ENCODE results near the gene TRERF1. TPM values are rescaled to one million over a fixed set of nuclear protein-coding genes. Genes with fewer than 3 reads are reported as not detected.

TRERF1 gene
- polyA plus RNA-seq, 1 of the 3 experiments (the other 2 are of a cell fraction) = 3.6 TPM

- H3K9ac ChIP-seq = no peak overlapping the region
- no peaks in the 10 kb centered on the region for H3K9me2 ChIP-seq
- no peak overlapping the region for H3K4me3 ChIP-seq (ENCODE audit: low read depth in 2 of 2, low read length in 1 of 2)
- peaks cover 0 to 8% of the 10 kb centered on the region in 2 experiments; a peak in 3 of 4 replicates for H3K4me1 ChIP-seq (ENCODE audit: control insufficient read depth in 1 of 2, insufficient read depth in 2 of 2, low read depth in 1 of 2, low read length in 1 of 2)
- no peaks in the 10 kb centered on the region for H3K9me3 ChIP-seq
- TF ChIP-seq RCOR1 (IDR thresholded peaks at IDR 0.05; ENCODE audit: low read length) = no peak
- H2AFZ ChIP-seq (ENCODE audit: low read depth) = no peak overlapping the region
- POLR2A ChIA-PET = no interaction called here
- 98% methylated on average over 5 of the region's 5 CpGs for WGBS (ENCODE audit: low lambda C conversion rate)
- no peak overlapping the region for H3K4me2 ChIP-seq
- no peaks in the 10 kb centered on the region for H4K20me1 ChIP-seq (ENCODE audit: insufficient read depth)
- peaks cover 11% of the 10 kb centered on the region for H3F3A ChIP-seq (replicated peaks; ENCODE audit: insufficient read depth)
- DNase-seq = no peak
- no peaks in the 10 kb centered on the region for H3K27me3 ChIP-seq (ENCODE audit: insufficient read depth)
- peaks cover 4% of the 10 kb centered on the region; the same call in 1 of the 2 replicates for H3K79me2 ChIP-seq (ENCODE audit: insufficient read depth)
- no peak overlapping the region for H3K27ac ChIP-seq (ENCODE audit: low read depth in 2 of 2, low read length in 1 of 2)
- H3K36me3 ChIP-seq (replicated peaks in 1 of 2; ENCODE audit: control insufficient read depth in 1 of 2, insufficient read depth in 2 of 2, low read length in 1 of 2) = no peaks in the 10 kb centered on the region
- CTCF ChIA-PET = interaction anchor here (1.6 to 1.7 kb wide), 2 partner anchors 121 to 196 kb away, joined by 4 to 8 read pairs; no protein-coding TSS in a partner anchor
Measured at GRCh38 chr6:42335896-42336295, 115.8 kb downstream of the TRERF1 start.

DNA sequence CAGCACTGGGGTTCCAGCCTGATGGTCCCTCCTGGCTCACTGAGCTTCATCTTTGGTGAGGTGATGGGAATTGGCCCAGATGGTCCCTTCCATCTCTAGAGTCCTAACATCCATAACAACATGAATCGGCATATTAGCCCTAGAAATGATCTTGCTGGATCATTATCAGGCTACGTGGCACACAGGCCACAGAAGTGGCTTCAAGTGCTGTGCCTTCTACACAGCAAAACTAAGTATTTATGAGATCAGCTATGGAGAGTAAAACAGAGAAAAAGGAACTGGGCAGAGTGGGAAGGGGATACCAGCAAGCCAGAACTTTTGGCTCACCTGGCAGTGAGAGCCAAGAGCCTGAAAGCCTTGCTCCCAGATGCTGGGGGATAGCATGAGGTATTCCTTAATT is 116.9 kb downstream of the TRERF1 start:
- H3F3A ChIP-seq (replicated peaks; ENCODE audit: insufficient read depth) = peaks cover 10% of the 10 kb centered on the region
- no peak overlapping the region for H3K4me2 ChIP-seq
- no peaks in the 10 kb centered on the region for H3K9me3 ChIP-seq
- H3K9ac ChIP-seq = no peak overlapping the region
- 100% methylated on average over 2 of the region's 2 CpGs for WGBS (ENCODE audit: low lambda C conversion rate)
- no peak overlapping the region for H2AFZ ChIP-seq (ENCODE audit: low read depth)
- H3K79me2 ChIP-seq (ENCODE audit: insufficient read depth) = peaks cover 4% of the 10 kb centered on the region; the same call in 1 of the 2 replicates
- ChIA-PET CTCF (interaction anchor here (1.7 to 2.4 kb wide), 2 partner anchors 197 kb away, joined by 8 to 11 read pairs; no protein-coding TSS in a partner anchor), POLR2A (no interaction called here)
- no peaks in the 10 kb centered on the region for H4K20me1 ChIP-seq (ENCODE audit: insufficient read depth)
- no peak overlapping the region for H3K27ac ChIP-seq (ENCODE audit: low read depth in 2 of 2, low read length in 1 of 2)
- no peaks in the 10 kb centered on the region for H3K27me3 ChIP-seq (ENCODE audit: insufficient read depth)
- no peak for DNase-seq
- no peaks in the 10 kb centered on the region for H3K9me2 ChIP-seq
- H3K36me3 ChIP-seq (replicated peaks in 1 of 2; ENCODE audit: control insufficient read depth in 1 of 2, insufficient read depth in 2 of 2, low read length in 1 of 2) = no peaks in the 10 kb centered on the region
- TF ChIP-seq EP300 (IDR thresholded peaks at IDR 0.05; ENCODE audit: borderline replicate concordance in 1 of 2, low read depth in 1 of 2, low read length in 1 of 2) (no peak), CTCF (IDR thresholded peaks at IDR 0.05) (no peak), NFIC (IDR thresholded peaks at IDR 0.05; ENCODE audit: borderline replicate concordance) (no peak), MXI1 (IDR thresholded peaks at IDR 0.05; ENCODE audit: low read depth, low read length) (no peak), CHD2 (IDR thresholded peaks at IDR 0.05; ENCODE audit: low read length, partially characterized antibody) (no peak), TCF12 (IDR thresholded peaks at IDR 0.05) (no peak)
- TF ChIP-seq, protein P1, sequence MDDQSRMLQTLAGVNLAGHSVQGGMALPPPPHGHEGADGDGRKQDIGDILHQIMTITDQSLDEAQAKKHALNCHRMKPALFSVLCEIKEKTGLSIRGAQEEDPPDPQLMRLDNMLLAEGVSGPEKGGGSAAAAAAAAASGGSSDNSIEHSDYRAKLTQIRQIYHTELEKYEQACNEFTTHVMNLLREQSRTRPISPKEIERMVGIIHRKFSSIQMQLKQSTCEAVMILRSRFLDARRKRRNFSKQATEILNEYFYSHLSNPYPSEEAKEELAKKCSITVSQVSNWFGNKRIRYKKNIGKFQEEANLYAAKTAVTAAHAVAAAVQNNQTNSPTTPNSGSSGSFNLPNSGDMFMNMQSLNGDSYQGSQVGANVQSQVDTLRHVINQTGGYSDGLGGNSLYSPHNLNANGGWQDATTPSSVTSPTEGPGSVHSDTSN (IDR thresholded peaks at IDR 0.05) = no peak
- no peak overlapping the region for H3K4me3 ChIP-seq (ENCODE audit: low read depth in 2 of 2, low read length in 1 of 2)
- H3K4me1 ChIP-seq (ENCODE audit: control insufficient read depth in 1 of 2, insufficient read depth in 2 of 2, low read depth in 1 of 2, low read length in 1 of 2) = peaks cover 0 to 8% of the 10 kb centered on the region in 2 experiments; a peak in 3 of 4 replicates

- CTCF ChIA-PET = interaction anchor here (1.0 to 2.4 kb wide), 2 partner anchors 24 to 198 kb away, joined by 4 to 11 read pairs; no protein-coding TSS in a partner anchor
- 96% methylated on average over 6 of the region's 6 CpGs for WGBS (ENCODE audit: low lambda C conversion rate)
- no peak for TF ChIP-seq RXRA (IDR thresholded peaks at IDR 0.05; ENCODE audit: borderline replicate concordance, low read depth)
- no peak for TF ChIP-seq REST (IDR thresholded peaks at IDR 0.05; ENCODE audit: low read depth, low read length)
- no peak for TF ChIP-seq CTCF (IDR thresholded peaks at IDR 0.05)
- no peak for TF ChIP-seq TCF12 (IDR thresholded peaks at IDR 0.05)
- TF ChIP-seq GATA2 (CRISPR knock-in tag; IDR thresholded peaks at IDR 0.05) = no peak
- TF ChIP-seq YY1 (IDR thresholded peaks at IDR 0.05; ENCODE audit: low read depth) = no peak
Measured at GRCh38 chr6:42333612-42334011, 118.1 kb downstream of the TRERF1 start.

More at GRCh38 chr6:42333612-42334011, 118.1 kb downstream of the TRERF1 start:
- Histone ChIP-seq H3K27ac (ENCODE audit: low read depth in 2 of 2, low read length in 1 of 2) (no peak overlapping the region), H3K27me3 (ENCODE audit: insufficient read depth) (no peaks in the 10 kb centered on the region), H3K4me2 (no peak overlapping the region), H3K9ac (no peak overlapping the region), H2AFZ (ENCODE audit: low read depth) (no peak overlapping the region), H3K9me2 (no peaks in the 10 kb centered on the region), H3F3A (replicated peaks; ENCODE audit: insufficient read depth) (no peaks in the 10 kb centered on the region), H3K36me3 (replicated peaks in 1 of 2; ENCODE audit: control insufficient read depth in 1 of 2, insufficient read depth in 2 of 2, low read length in 1 of 2) (no peaks in the 10 kb centered on the region), H3K79me2 (ENCODE audit: insufficient read depth) (peaks cover 4% of the 10 kb centered on the region; the same call in 1 of the 2 replicates), H3K4me1 (ENCODE audit: control insufficient read depth in 1 of 2, insufficient read depth in 2 of 2, low read depth in 1 of 2, low read length in 1 of 2) (peaks cover 0 to 4% of the 10 kb centered on the region in 2 experiments; a peak in 2 of 4 replicates), H3K9me3 (no peaks in the 10 kb centered on the region), H4K20me1 (ENCODE audit: insufficient read depth) (no peaks in the 10 kb centered on the region), H3K4me3 (ENCODE audit: low read depth in 2 of 2, low read length in 1 of 2) (no peak overlapping the region)
- POLR2A ChIA-PET = no interaction called here
- DNase-seq = no peak

Data from SK-N-SH (cell line).